Endometrium (tissue), 2 donors: ENCODE results near the gene CDK19.
"Not testable (repeated sequence)": the region's sequence is repeated elsewhere in the genome, so short reads cannot be mapped to it uniquely, and the experiment has no call there.

Source experiments
- FAIRE-seq: peaks from 2 replicates; lab custom pipeline; 2012; peaks lifted over from hg19 to GRCh38; lab: Jason Lieb, UNC
- donor health status: control.
- donor health status: control.

The CDK19 gene

GRCh38 chr6:110815411-110816409 lies at the start of gene CDK19:
TSS of gene CDK19 (minus strand) at chr6:110815469. CDS start at chr6:110815136, 333 bp downstream.
- peak; percentile 83 for FAIRE-seq

GRCh38 chr6:110864824-110865223 lies 49.6 kb upstream of the CDK19 start:
- FAIRE-seq, result peak; percentile 91

GRCh38 chr6:110859335-110859792 lies 44.1 kb upstream of the CDK19 start:
- FAIRE-seq, result no peak

- FAIRE-seq, result no peak
These were observed 43.4 kb upstream of the CDK19 start for GRCh38 chr6:110858562-110859214.

- no peak for FAIRE-seq
These were observed 42.7 kb upstream of the CDK19 start for GRCh38 chr6:110858016-110858415.

- no peak for FAIRE-seq
These were observed 41.0 kb upstream of the CDK19 start for GRCh38 chr6:110856296-110856695.

GRCh38 chr6:110853754-110854477 lies 38.6 kb upstream of the CDK19 start:
- FAIRE-seq, result no peak

- no peak for FAIRE-seq
These were observed 37.5 kb upstream of the CDK19 start for GRCh38 chr6:110852773-110853172.

- FAIRE-seq, result no peak
These were observed 34.5 kb upstream of the CDK19 start for GRCh38 chr6:110849781-110850180.

- no peak for FAIRE-seq
These were observed 26.0 kb upstream of the CDK19 start for GRCh38 chr6:110841266-110841665.

- not testable (repeated sequence) for FAIRE-seq
These were observed 20.5 kb upstream of the CDK19 start for GRCh38 chr6:110835751-110836150.

GRCh38 chr6:110833831-110834230 lies 18.6 kb upstream of the CDK19 start:
- FAIRE-seq, result no peak

GRCh38 chr6:110831405-110831804 lies 16.1 kb upstream of the CDK19 start:
- FAIRE-seq, result no peak

- FAIRE-seq, result no peak
These were observed 13.1 kb upstream of the CDK19 start for GRCh38 chr6:110828396-110828795.

- FAIRE-seq, result no peak
These were observed 11.2 kb upstream of the CDK19 start for GRCh38 chr6:110826236-110827129.

GRCh38 chr6:110823146-110823545 lies 7.9 kb upstream of the CDK19 start:
- FAIRE-seq, result no peak

GRCh38 chr6:110822249-110822648 lies 7.0 kb upstream of the CDK19 start:
- FAIRE-seq, result no peak

- FAIRE-seq, result no peak
These were observed 1.4 kb upstream of the CDK19 start for GRCh38 chr6:110816677-110817076.

GRCh38 chr6:110815015-110815410 lies 256 bp downstream of the CDK19 start:
- no peak for FAIRE-seq

GRCh38 chr6:110814102-110815014 lies 911 bp downstream of the CDK19 start:
- FAIRE-seq, result no peak
